Motor neuron (in vitro differentiated cells): ENCODE data around the gene NOL4. TPM values are rescaled to one million over a fixed set of nuclear protein-coding genes. Genes with fewer than 3 reads are reported as not detected.

ENCODE experiments used
- ATAC-seq, 8 experiments: fragments of 200-7000 bp; cut with Tn5 transposase; replicated peaks in 6 of 8; 2 replicates each; pipeline ENCODE4 v1.8.0; 2021; ENCODE audit warnings: mild to moderate bottlenecking in 8 of 8, moderate library complexity in 8 of 8
- H3K27ac ChIP-seq, 2 donors: fragments of 250-450 bp; sonication (Bioruptor Pico); 2 replicates each; pipeline ENCODE4 v1.9.0; 2021; ENCODE audit warnings: antibody characterized with exemption in 2 of 2, mild to moderate bottlenecking in 2 of 2, moderate library complexity in 1 of 2
- H3K4me1 ChIP-seq, 2 donors: fragments of 250-450 bp; sonication (Bioruptor Pico); replicated peaks in 1 of 2; 2 replicates each; pipeline ENCODE4 v1.6.1; 2021; ENCODE audit warnings: antibody characterized with exemption in 2 of 2, mild to moderate bottlenecking in 2 of 2, moderate library complexity in 1 of 2
- H3K4me3 ChIP-seq, 5 donors: fragments of 250-450 bp; sonication (Bioruptor Pico); 2 replicates each; pipeline ENCODE4 v1.9.0; 2021; ENCODE audit warnings: antibody characterized with exemption in 5 of 5, mild to moderate bottlenecking in 5 of 5, moderate library complexity in 4 of 5
- WGBS, 10 experiments: fragments of 450-650 bp; shearing (Covaris generic); methylation state at CpG; one replicate each; pipeline ENCODE4 v1.0.0; 2022; 5-methylcytosine and 5-hydroxymethylcytosine counted together
- in situ Hi-C, 9 experiments: fragments of 400-800 bp; cut with MboI; loops; one replicate each; pipeline ENCODE4 v1.15.0; 2021; ENCODE audit warnings: low sequenced_read_pairs in 9 of 9, low pct_unique_long_range_greater_than_20kb in 2 of 9; ENCODE audit not compliant: unreplicated experiment in 9 of 9
- total RNA-seq, 8 experiments: library from RNA; unstranded; fragments of 300-600 nt; gene quantifications; 2 replicates each; pipeline versions ENCODE4 v1.2.3 to v1.2.4, GENCODE V29; 2022

Gene NOL4
- total RNA-seq, 8 experiments from 2014 or later = 0.51 to 21.5 (median 8.4) TPM

DNA sequence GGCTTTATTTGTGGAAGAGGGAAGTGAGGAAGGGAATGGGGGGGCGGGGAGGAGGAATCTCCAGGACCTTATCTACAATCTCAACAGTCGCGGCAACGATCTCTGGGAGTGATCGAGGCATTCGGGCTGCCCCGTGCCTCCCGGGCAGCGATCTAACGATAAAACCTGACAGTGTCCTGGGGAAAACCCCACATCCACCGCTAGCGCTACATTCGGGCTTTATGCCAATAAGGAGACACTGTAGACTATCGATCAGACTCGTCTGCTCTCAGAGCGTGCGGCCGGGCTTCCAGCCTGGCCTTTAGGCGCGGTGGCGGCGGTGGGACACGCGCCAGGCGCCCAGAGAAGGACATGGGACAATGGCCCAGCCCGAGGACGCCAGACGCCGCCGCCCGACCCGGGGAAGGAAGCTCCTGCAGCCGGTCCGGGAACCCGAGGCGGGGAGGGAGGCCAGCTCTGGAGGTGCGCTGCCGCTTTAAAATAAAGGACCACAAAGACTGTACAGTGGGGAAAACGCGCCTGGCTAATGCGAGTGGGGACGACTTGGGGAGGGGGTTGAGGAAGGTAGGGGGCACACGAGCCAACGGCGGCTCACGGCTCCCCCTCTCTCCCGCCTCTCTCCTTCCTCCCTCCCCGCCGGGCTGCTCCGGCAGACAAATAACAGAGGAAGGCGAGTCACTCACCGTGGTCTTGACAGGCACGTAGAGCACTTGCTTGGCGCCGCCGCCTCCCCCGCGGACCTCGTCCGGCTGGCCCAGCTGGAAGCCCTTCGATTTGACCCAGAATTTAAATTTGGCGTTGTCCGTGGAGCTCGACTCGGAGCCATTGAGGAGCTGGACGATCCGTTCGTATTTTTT, 2.2 kb downstream of the NOL4 start:
- in situ Hi-C loops = no loop called here
- Histone ChIP-seq H3K27ac (peak overlapping the region; percentile 58 to 84), H3K4me1 (peaks cover 3 to 13% of the 10 kb centered on the region in 2 donors), H3K4me3 (peak overlapping the region; percentile 55 to 90 (median 65))
- WGBS, 10 experiments = 0 to 4% (median 0%) methylated on average over 1 to 26 of the region's 68 CpGs; no CpG with 5 or more reads in 5 of the 10 experiments
- ATAC-seq = peak in 7 of 8 experiments; percentile 25 to 41 (median 32)

DNA sequence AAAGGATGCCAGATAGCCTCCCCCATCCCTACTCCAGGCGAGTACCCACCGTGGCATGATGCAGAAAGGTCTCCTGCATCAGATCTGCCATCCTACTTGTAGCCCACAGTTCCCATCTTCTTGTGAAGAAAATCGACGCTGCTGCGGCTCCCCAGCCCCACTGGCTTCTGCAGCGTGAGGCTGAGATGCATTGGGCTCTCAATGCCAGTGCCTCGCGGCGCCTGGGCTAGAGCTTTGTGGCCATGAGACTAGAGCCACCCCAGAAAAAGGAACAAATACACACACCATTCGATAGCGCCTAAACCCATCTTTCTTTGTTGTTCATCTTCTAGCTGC, 2.8 kb downstream of the NOL4 start:
- peak in 4 of 8 experiments; percentile 3 to 11 (median 10) for ATAC-seq
- H3K4me1 ChIP-seq = peaks cover 3 to 13% of the 10 kb centered on the region in 2 donors
- peak overlapping the region; percentile 55 to 90 (median 65) for H3K4me3 ChIP-seq
- in situ Hi-C loops = no loop called here
- H3K27ac ChIP-seq = peak overlapping the region; percentile 58 to 84
- 0% methylated on average over 1 to 7 of the region's 11 CpGs; no CpG with 5 or more reads in 5 of the 10 experiments for WGBS, 10 experiments

DNA sequence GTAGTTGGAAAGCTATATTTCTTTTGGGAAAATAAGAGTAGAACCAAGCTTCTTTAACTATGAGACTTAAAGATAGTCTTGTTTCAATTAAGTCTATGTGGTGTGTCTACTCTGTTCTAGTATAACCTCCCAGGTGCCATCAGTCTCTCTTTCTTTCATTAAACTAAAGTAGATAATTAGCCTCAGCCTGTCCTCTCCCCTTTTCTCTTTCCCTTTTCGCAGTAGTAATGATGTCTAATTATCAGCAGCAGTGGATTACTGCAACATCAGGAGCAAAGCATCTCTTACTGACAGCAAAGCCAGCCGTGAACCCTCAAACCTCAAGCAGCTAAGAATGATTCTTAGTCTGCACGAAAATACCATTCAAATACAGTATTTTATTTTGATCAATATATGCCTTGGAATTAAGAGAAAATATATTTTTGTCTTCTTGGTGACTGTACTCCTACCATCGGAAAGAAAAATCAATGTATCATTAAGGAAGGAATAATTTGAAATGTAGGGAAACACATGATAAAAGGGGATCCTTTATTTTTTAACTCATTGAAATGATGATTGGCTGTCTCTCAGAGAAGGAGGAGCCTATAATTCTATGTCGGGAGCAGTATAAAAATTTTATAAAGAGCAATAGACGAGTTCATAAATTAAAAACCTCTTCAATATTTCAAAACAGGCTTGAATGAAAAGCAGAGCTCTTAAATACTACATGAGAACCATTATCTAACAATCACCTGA, 4.5 kb downstream of the NOL4 start:
- peak overlapping the region in 3 of 5 donors; percentile 55 to 90 (median 76) for H3K4me3 ChIP-seq
- H3K27ac ChIP-seq = no peak overlapping the region
- peaks cover under 1 to 9% of the 10 kb centered on the region in 2 donors for H3K4me1 ChIP-seq
- in situ Hi-C loops = no loop called here
- no peak for ATAC-seq
- WGBS, 10 experiments = 16 to 81% (median 68%) methylated on average over 4 to 5 of the region's 6 CpGs; no CpG with 5 or more reads in 1 of the 10 experiments

DNA sequence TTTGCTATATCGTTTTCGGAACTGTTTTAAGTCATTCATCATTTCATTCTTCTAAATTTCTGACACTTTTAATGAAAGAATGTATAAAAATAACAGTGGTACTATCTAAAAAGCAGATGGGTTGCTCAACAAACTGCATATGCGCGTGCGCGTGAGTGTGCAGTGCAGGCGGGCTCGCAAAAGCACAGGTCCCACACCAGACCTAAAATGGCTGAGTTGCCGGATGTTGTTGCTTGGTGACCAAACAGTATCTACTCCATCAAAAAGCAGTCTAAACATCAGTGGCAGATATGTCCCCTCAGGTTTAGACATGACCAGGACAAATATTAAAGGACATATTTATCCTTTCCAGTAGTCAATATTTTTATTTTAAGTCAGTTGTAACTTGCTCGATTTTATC, 5.1 kb downstream of the NOL4 start:
- WGBS, 10 experiments = 54 to 96% (median 90%) methylated on average over 2 to 10 of the region's 10 CpGs
- no peak for ATAC-seq
- H3K4me1 ChIP-seq = peaks cover 0 to 9% of the 10 kb centered on the region in 2 donors
- H3K4me3 ChIP-seq = peak overlapping the region in 3 of 5 donors; percentile 55 to 90 (median 76)
- in situ Hi-C loops = no loop called here
- H3K27ac ChIP-seq = no peak overlapping the region

DNA sequence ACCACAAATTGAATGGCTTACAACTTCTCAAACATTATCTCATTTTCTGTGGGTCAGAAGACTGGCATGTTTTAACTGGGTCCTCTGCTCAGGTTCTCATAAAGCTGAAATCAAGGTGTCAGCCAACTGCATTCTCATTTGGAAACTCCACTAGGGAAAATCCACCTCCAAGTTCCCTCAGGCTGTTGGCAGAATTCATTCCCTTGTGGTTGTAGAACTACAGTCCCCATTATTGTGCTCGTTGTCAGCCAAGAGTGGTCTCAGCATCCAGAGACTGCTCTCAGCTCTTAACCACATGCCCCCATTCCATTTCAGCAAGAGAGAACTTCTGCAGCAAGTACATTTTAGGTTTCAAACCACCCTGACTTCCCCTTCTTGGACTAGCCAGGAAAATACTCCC, 12.2 kb downstream of the NOL4 start:
- no peak overlapping the region for H3K27ac ChIP-seq
- ATAC-seq = no peak
- no peak overlapping the region for H3K4me3 ChIP-seq
- in situ Hi-C loops = no loop called here
- no peaks in the 10 kb centered on the region for H3K4me1 ChIP-seq
- WGBS, 10 experiments = 0 to 83% (median 0%) methylated on average over 1 of the region's 1 CpG; no CpG with 5 or more reads in 5 of the 10 experiments

DNA sequence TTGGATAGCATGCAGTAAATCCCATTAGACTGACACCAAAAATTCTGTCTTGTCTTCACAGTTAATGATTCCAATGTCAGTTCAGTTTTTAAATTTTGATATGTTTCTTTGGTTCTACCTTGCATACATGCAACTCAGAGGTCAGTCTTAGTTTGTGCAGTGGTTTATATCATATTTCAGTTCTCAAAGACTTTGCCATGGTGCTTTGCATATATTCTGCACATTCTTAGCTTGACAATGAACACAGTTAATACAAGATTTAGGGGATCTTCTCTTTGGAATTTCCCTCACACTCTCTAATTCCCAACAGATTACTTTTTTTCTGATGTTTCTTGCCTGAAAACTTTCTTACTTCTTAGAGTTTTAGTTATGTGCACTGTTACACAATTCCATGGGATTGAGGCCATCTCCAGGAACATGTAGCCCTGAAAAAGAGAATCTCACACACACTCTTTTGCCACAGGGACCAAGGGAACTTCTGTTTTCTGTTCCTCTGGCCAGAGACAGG, 17.3 kb downstream of the NOL4 start:
- no peak overlapping the region for H3K4me3 ChIP-seq
- no peak overlapping the region for H3K27ac ChIP-seq
- in situ Hi-C loops = no loop called here
- ATAC-seq = no peak
- no peaks in the 10 kb centered on the region for H3K4me1 ChIP-seq

DNA sequence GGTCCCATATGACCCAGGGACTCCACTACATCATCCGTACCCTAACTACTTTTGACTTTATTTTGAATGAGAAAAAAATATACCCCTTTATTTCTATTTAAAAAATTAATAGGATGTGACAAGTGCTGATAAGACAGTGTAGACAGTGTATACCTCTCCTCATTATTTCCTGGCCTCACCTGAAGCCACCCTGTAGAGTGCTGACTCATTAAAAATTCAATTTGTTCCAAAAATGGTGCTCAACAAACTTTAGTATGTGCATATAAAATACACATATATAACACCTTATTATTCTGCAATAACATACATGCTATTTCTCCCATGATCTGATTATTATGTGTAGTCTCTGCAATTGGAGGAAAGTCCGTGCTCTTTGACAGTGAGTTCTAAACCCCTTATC, 20.8 kb downstream of the NOL4 start:
- Histone ChIP-seq H3K4me3 (no peak overlapping the region), H3K27ac (no peak overlapping the region), H3K4me1 (no peaks in the 10 kb centered on the region)
- WGBS, 10 experiments = 0 to 100% (median 30%) methylated on average over 1 to 2 of the region's 2 CpGs; no CpG with 5 or more reads in 3 of the 10 experiments
- in situ Hi-C loops = no loop called here
- no peak for ATAC-seq

DNA sequence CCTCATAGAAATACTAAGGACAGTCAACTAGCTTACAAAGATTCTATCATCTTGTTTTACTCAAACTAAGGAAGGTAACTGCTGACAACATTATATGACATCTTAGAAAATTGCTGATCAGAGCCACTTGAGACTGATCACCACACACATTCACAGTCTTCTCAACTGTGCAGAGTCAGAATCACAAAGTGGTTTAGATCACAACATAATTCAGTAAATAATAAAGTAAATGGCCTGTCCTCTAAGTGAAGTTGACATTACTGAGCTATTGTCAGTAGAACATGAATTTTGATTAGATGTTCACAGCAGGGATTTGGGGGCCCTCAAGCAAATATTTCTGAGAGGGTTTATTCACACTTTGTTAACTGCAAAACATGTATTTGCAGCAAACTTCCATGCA, 28.5 kb downstream of the NOL4 start:
- in situ Hi-C loops = no loop called here

DNA sequence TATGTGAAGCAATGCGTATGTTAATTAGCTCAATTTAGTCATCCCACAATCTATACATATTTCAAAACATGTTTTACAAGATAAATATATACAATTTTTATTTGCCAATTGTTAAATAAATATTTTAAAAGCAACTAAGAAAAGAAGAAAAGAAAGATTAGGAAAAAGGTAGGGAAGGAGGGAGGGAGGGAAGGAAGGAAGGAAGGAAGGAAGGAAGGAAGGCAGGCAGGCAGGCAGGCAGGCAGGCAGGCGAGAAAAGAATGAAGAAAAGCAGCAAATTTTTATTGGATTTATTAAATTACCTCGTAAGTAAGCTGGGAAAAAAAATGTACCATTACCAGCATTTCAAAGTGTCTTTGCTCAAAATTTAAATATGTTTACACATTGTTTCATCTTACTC, 30.5 kb downstream of the NOL4 start:
- Histone ChIP-seq H3K4me3 (no peak overlapping the region), H3K4me1 (no peaks in the 10 kb centered on the region), H3K27ac (no peak overlapping the region)
- in situ Hi-C loops = no loop called here
- 0 to 100% (median 78%) methylated on average over 1 to 3 of the region's 3 CpGs; no CpG with 5 or more reads in 2 of the 10 experiments for WGBS, 10 experiments
- ATAC-seq = no peak

More for the DNA sequence above, 28.5 kb downstream of the NOL4 start:
- ATAC-seq = no peak
- H3K4me3 ChIP-seq = no peak overlapping the region
- no peaks in the 10 kb centered on the region for H3K4me1 ChIP-seq
- H3K27ac ChIP-seq = no peak overlapping the region

DNA sequence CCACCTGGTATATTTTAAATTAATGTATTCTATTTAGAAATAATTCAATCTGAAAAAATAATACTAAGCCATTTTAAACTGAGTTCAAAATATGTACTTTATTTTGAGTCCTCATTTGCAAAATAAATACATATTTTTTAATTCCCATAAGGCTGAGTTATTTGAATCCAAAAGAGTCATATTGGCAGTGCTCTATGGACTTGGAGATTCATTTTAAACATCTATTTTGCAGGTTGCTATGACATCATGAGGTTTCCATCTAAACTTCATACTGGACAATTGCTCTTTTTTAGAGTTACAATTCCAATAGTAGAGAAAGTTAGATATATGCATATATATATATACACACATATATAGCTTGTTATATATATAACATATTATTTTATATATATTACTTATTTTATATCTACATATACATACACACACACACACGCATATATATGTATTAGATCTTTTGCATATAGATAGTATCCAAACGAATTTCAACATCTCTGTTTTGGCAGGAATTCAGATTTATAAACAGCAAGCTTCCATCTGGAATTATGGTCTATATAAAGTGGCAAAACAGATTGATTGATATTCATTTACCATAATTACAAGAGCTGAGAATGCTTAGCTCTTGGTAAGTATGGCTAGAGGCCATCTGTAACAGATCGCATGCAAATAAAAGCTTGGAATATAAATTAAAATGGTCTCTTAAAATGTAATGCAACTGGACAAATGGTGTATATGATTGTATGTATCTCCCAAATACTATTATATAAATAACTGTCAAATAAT, 34.9 kb downstream of the NOL4 start:
- no peak for ATAC-seq
- no peaks in the 10 kb centered on the region for H3K4me1 ChIP-seq
- 0 to 81% (median 68%) methylated on average over 1 to 3 of the region's 3 CpGs; no CpG with 5 or more reads in 2 of the 10 experiments for WGBS, 10 experiments
- no peak overlapping the region for H3K27ac ChIP-seq
- no peak overlapping the region for H3K4me3 ChIP-seq
- in situ Hi-C loops = no loop called here
